Limb (tissue), 2 donors: ENCODE results near the gene ESF1.
A peak's percentile ranks its signal among the peaks of the same experiment; 100 is the strongest.

Experiments used
- DNase-seq, 2 donors: peaks; one replicate each; pipeline ENCODE4 v3.0.0-alpha.2; 2016; ENCODE audit errors: extremely low spot score in 2 of 2

Gene ESF1, protein sequence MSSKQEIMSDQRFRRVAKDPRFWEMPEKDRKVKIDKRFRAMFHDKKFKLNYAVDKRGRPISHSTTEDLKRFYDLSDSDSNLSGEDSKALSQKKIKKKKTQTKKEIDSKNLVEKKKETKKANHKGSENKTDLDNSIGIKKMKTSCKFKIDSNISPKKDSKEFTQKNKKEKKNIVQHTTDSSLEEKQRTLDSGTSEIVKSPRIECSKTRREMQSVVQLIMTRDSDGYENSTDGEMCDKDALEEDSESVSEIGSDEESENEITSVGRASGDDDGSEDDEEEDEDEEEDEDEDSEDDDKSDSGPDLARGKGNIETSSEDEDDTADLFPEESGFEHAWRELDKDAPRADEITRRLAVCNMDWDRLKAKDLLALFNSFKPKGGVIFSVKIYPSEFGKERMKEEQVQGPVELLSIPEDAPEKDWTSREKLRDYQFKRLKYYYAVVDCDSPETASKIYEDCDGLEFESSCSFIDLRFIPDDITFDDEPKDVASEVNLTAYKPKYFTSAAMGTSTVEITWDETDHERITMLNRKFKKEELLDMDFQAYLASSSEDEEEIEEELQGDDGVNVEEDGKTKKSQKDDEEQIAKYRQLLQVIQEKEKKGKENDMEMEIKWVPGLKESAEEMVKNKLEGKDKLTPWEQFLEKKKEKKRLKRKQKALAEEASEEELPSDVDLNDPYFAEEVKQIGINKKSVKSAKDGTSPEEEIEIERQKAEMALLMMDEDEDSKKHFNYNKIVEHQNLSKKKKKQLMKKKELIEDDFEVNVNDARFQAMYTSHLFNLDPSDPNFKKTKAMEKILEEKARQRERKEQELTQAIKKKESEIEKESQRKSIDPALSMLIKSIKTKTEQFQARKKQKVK

DNA sequence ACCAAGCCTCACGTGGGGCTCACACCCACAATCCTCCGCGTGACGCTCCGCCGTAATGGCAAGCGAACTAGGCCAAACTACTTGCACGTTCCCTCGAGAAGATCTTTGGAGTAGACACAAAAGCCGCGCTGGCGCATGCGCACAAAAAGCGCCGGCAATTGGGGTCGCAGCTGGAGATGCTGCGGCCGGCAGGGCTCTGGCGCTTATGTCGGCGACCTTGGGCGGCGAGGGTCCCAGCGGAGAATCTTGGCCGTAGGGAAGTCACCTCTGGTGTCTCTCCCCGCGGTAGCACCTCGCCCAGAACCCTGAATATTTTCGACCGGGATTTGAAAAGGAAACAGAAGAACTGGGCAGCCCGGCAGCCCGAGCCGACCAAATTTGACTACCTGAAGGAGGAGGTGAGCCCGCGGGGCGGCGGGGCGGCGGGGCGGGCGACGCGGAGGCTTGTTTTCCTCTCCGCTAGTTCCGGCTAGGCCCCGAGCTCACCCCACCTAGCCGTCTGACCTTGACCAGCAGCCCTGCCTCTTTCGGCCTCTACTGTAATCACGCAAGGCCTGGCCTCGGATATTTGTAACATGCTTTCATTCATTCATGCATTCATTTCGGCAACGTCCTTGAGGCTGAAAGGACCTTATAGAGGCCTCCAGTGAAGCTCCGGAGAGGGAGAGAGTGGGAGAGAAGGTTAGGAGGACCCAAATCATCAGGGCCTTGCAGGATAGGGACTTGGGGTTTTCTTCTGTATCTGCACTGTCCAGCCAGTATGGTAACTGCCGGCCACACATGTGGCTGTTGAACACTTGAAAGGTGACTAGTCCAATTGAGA lies at the start of gene ESF1, which contains the start of gene NDUFAF5:
ESF1 (minus strand) TSS at position 27 of the 823 bp plus-strand sequence. CDS start 1,779 bp downstream, outside the sequence.
NDUFAF5 (plus strand) TSS at position 136 of the 823 bp plus-strand sequence; CDS start at position 177, 41 bp downstream.
- DNase-seq: peak; percentile 95 to 97

DNA sequence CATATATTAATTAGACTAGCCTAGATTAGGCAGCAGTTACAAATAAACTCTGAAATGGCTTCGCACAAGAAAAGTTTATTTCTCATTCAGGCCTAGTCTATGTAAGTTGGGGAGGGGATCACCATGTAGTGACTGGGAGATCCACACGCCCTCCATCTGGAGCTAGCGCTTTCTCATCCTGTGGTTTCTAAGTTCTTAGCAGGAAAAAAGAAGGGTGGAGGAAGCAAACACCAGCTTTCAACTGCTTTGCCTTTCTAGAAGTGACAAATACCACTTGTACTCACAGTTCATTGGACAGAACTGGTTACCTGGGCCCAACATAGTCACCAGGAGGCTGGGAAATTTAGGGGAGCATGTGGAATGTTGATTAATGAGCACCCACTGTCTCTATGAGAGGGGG lies 46.8 kb upstream of the ESF1 start:
- no peak for DNase-seq

DNA sequence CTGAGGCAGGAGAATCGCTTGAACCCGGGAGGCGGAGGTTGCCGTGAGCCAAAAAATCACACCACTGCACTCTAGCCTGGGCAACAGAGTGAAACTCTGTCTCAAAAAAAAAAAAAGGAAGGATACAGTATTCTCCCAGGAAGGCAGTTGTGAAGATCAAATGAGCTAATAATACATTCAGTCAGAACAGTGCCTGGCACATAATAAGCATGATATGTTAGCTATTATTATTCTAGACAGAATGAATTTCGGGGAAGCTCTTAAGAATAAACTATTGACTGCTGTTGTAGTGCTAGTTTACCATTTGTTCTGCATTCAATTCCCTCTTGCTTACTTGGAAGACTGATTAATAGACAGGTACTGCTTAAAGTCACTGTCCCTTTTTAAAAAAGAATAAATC lies 40.7 kb upstream of the ESF1 start:
- DNase-seq: no peak

DNA sequence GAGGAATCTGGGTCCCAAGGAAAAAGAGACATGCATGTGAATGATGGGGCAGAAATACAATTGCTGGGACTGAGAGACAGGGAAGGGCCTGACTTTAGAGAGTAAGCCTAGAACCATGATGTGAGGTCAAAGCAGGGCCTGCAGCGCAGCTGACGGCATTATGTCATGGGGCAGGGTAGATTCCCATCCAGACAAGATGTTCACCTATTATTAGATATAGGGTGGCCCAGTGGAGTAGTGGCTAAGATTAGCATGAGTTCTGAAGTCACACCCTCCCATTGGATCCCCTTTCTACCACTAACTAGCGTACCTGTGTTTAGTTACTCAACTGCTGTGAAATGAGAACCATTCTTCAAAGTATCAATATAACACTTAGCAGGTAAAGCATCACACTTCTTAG lies 39.7 kb upstream of the ESF1 start:
- no peak for DNase-seq

DNA sequence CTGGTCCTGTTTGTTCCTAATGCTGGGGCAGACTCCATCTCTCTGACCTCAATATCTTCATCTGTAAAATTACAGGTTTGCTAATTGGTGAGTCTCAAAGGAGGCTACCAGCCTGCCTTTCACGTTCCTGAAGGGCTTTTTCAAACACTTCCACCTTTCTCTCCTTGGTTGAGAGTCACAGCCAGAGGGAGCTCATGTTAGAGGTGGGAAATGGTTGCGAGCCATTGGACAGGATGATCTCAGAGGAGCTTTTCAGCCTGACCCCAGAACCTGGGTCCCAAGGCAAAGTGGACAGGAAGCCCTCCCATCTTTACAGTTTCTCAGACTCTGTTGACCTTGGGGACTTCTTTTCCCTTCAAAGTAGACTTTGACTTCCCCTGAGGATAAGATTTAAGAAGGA lies 37.7 kb upstream of the ESF1 start:
- DNase-seq: no peak

DNA sequence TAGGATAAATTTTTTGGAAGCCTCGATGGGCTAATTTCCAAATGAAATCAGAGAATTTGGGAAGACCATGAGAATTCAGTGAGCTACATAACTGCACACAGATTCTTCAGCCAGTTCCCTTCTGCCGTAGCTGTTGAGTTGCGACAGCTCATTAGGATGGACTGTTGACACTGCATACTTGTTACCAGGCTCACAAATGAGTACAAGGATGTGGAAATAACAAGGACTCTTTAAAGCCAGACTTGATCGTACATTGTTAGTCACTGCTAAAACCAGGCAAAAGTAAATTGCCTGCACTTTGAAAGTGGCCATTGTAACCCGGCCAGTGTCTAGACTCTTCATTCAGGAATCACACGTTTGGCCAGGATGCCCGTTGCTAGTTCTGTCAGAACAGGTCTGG lies 37.2 kb upstream of the ESF1 start:
- DNase-seq: no peak

DNA sequence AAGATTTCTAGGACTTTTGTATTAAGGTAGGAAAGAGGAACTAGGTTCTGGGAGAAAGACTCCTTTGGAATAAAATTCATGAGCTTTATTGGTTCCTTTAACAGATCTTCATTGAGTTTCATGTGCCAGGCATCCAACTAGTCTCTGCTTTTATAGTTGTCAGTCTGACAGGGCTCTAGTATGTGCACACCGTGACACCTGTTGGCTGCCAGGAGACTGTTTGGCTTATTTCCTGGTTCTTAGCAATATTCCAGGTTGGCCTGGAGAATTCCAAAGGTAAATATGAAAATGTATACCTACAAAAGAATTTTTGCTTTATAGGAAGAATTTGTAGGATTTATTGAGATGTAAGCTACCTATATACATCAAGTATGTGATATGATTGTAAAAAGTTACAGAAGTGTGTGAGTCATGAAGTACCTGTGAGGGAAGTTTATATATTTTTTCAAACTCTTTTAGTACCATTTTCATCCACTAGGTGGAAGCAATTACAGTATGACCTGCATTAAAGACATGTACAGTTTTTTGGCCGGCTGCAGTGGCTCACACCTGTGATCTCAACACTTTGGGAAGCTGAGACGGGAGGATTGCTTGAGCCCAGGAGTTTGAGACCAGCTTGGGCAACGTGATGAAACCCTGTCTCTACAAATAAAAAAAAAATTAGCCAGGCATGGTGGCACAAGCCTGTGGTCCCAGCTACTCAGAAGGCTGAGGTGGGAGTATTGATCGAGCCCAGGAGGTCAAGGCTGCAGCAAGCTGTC lies 35.3 kb upstream of the ESF1 start:
- peak; percentile 38 to 47 for DNase-seq

DNA sequence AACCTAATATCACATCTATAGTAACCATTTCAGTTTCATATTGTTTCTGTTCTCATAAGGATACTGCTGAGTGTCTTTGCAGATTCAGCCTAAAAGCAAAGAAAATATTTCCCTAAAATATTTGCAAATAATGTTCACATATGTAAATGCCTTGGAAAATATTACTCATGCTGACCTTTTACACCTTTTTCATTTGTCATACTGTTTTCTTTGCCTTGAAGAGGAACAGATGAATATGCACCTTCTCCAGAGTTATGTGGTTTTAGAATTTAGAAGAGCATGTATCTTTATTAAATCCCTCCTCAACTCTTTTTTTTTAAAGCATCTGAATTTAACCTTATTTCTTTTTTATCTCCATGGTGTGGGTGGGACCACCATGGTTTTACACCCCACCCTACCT lies 32.6 kb upstream of the ESF1 start:
- DNase-seq: no peak

DNA sequence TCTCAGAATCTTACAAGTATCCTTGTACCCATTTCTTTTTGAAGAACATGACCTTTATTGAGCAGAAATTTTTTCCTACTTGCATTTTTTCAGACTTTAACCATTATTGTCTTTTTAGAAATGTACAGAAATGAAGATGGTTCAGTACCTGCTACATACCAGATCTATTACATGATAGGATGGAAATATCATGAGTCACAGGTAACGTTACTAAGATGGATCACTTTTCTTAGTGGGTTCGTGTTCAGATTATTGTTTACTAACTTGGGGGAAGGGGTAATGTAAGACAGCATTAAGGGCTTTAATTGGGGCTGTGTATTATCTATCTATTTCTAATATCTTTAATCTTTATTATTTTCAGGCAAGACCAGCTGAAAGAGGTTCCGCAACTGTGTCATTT lies 32.0 kb upstream of the ESF1 start:
- DNase-seq: no peak

DNA sequence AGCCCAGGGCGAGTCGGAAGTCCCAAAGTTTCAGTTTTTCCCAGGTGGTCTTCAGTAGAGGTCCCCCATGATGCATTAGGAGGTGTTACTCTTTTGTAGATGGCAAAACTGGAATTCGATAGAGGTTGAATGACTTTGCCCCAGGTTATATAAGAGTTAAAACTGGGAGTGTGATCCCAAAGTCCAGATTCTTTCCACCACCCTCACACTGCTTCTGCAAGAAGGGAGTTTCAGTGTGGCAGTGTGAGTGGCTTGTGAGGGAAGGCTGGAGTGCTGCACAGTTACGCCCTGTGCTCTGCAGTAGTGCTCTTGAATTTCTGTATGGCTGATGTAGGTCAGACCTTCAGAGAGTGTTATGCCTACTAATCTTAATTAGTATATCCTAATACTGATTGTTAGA lies 30.0 kb upstream of the ESF1 start:
- no peak for DNase-seq

DNA sequence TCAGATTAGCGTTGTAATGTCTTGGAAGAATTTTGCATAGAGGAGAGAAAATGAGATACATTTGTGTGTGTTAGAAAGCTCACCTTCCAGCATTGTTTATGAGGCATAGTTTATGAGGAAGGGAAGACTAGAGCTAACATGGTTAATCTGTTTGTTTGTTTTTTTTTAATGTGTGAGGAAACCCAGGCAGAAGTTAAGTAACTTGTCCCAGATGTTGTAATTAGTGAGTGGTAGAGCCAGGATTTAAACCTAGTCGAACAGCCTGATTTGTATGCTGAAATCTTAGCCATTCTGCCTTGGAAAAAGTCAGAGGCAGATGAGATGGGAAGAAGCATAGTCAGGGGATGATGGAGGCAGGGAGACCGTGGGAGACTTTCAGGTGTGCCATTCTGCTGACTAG lies 29.2 kb upstream of the ESF1 start:
- DNase-seq: no peak

DNA sequence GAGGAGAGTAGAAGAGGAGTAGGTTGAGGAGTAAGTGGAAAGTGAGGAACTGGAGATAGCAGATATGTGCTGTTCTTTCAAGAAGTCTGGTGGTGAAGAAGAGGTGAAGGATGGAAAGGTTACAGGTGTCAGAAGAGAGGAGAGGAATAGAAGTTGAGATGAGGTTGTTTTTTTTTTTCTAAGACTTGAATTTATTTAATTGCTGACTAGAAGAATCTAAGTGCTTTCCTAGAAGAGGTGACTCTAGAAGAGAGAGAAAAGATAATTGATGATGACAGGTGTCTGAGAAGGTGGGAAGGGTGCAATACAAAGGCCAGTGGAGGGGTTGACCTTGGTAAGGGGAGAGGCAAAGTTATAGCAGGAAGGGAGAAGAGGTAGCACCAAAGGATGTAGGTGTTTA lies 25.7 kb upstream of the ESF1 start:
- DNase-seq: no peak

DNA sequence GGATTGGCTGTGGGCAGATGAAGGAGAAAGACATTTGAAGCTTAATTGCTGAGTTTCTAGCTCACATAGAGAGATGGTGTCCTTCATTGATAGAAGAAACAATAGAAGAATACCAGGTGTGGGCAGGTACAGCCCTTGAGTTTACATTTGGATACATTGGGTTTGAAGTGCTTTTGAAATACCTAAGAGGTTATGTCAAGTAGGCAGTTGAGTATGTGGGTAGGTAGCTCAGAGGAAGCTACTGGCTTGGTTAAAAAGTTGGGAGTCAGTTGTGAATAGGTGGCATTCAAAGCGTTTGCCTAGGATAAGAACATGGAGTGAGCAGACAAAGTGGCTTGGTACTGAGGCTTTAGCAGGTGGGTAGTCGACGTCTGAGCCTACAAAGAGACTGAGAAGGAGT lies 25.1 kb upstream of the ESF1 start:
- DNase-seq: no peak

DNA sequence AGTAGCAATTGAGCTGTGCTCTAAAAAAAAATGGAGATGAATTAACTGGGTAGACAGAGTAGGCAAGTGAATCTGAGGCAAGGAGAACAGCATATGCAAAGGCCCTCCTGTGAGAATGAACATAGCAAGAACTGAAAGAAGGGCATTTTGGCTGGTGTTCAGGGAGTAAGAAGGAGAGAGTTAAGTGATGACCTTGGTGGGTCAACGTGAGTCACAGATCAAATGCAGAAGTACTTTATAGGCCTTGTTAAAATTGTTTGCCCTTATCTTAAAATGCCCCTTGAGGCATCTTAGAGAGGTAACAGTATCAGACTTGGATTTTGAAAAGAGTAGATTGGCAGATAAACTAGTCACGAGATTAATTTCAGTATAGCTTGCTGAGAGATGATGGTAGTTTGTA lies 24.7 kb upstream of the ESF1 start:
- no peak for DNase-seq

DNA sequence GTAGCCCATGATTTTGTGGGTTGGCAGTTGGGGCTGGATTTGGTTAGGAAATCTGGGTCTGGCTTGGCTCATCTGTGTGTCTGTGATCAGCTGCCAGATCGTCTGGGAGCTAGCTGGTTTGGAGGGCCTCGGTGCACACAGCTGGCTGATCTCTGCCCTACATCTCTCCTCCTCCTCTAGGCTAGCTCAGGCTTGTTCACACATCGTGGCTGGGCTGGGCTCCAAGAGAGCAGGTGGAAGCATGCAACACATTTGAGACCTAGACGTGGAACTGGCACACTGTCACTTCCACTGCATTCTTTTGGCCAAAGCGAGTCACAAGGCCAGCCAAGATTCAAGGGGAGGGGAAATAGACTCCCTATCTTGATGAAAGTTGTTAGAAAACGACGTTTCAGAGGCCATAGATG lies 16.0 kb upstream of the ESF1 start:
- DNase-seq: peak; percentile 71 to 87

DNA sequence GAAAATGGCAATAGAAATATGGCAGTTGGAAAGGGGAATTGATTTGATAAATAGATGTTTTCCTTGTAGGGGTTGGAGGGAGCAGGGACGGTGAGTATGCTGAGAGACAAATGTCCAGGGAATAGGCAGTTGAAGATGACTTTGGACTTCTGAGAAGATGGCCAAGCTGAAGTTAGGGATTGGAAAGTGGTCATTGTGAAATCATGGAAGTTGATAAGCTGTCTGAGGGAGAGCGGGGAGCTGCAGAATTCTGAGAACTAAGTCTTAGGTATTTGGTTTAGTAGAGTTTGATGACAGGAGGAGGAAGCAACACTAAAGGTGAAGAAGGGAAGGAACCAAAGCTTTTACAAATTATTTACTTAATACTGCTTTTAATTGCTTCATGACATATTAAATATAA lies 15.3 kb upstream of the ESF1 start:
- no peak for DNase-seq

DNA sequence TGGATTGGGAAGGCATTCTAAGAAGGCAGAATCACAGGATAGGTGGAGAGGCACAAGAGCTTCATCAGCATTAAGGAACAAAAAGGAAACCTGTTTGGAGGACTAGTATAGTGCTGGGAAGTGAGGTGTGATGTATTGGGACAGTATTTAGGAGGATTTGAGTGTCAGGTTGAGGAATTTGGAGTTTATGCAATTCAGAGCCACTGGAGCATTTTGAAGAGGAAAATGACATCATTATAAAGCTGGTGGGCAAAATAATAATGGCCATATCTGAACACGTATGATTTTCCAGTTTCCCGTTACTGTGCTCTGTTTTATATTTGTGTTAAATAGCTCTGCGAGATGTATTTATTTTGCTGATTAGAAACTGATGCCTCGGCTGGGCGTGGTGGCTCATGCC lies 14.3 kb upstream of the ESF1 start:
- DNase-seq: no peak

DNA sequence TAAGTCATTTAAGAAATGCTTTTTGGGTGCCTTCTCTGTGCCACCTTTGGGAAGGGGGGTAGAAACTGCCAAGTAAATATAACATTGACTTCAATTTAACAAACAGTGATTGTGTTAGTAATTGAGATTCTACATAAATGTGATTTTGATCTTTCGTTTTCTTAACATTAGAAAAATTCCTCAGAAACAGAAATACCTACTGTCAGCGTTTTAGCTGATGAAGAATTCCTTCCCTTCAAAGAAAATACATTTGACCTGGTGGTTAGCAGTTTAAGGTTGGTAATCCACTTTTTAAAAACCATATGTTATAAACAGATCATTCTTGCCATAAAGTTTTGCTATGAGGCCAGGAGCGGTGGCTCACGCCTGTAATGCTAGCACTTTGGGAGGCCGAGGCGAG lies 9.9 kb upstream of the ESF1 start:
- DNase-seq: no peak

DNA sequence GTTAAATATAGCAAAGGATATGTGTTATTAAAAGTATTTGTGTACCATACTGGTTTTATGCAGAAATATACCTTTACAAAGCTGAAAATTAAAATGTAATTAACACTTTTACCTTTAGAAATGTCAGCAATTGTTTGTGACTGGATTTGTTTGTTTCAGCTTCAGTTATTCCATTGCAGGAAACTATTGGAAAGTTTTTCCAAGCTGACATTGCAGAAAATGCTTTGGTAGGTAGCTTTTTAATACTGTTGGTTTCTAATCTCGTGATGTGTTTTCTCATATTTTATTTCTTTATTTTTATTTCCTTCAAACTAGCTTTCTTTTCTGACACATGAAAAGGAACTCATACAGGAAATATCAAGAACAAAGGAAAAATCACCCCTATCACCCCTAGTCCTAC lies 8.3 kb upstream of the ESF1 start:
- DNase-seq: no peak

DNA sequence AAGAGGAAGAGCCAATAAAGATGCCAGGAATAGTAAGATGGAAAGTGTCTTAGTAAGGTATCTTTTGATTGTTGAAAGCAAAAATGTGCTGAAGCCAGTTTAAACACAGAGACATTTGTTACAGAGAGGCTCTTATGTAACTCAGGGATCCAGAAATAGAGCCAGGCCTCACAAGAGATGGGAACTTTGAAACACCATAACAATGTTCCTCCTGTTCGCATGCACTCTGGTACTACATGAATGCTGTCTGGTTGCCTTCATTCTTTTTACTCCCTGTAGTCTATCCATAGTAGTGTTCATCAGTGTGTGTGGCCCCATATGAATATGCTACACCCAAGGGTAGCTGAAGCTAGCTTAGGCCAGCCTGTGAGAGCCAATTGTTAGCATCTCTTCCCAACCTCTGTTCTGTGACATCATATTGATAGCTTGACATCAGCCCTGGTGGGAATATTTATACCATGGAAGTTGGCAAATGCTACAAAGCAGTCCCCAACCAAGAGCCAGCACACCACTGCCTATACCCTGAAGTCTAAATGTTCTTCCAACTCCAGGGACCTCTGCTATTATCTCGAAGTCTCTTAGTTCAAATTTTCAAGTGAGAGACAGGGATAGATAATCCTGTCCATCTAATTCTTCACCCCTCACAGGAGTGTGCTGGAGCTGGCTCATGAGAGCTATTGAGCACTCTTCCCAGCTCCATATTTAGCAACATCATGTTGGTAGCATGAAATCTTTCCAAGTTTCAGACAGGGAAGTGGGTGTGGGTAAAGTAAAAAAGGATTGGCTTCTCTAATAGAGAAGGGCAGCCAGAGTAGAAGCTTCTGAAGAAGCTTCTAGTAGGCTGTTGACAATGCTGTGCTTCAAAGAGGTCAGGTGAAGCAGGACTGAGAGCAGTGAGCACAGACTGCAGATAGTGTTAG lies 7.1 kb upstream of the ESF1 start:
- DNase-seq: no peak
